Fibroblast of mammary gland (primary cell): ENCODE results near the gene GPR176.

Experiments
- DNase-seq: peaks from one replicate; pipeline ENCODE4 v3.0.0-alpha.2; 2010; ENCODE audit warnings: low read depth
- H3K4me3 ChIP-seq: 2 replicates; pipeline ENCODE4 v1.5.1; 2011; ENCODE audit warnings: low read depth, mild to moderate bottlenecking, low read length, moderate library complexity; ENCODE audit not compliant: control insufficient read depth
- CTCF ChIP-seq: conservative IDR thresholded peaks from 2 replicates; pipeline ENCODE4 v1.5.1; 2011; ENCODE audit warnings: low read depth, low read length, inconsistent platforms; ENCODE audit not compliant: control insufficient read depth, insufficient read depth

The GPR176 gene

DNA sequence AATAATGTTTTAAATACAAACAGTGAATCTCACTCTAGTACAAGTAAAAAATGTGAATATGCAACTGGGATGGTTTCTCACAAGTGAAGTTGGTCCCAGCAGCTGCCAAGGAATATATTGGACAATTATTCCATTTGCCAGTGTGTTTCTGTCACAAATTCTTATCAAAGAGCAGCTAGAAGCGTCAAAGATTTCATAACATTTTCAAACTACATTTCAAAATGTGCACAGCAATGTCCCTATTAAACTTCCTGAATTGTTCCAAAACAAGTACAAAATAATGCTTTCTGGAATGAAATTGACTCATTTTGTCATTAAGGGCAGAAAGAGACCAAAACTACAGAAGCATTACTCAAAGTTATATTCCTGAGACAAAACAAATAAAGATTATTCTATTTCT lies 38.3 kb downstream of the GPR176 start:
- TF ChIP-seq CTCF = no peak
- no peak overlapping the region for H3K4me3 ChIP-seq
- DNase-seq = no peak

DNA sequence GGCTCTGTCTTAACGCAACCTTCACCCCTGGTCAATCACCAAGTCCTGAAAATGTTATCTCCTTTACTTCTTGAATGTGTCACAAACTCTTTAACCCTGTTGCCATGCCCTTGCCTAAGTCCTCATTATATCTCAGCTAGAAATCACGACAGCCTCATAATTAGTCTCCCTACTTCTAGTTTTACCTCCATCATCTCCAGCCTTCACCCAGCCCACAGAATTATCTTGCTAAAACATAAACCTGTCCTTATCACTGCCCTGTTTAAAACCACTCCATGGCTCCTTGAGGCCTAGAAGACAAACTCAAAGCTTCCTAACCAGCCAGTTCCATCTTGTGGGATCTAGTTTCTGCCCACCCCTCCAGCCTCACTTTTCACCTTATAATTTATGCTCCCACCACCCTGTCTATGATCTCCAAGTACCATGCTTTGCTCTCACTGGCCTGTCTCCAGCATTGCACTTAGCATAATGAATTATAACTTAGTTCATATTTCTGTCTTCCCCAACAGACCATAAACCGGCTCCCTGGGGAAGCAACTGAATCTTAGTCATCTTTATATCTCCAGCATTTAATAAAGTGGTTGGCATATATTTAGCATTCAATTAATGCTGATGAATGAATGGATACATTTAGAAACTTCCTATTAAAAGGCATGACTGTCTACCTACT lies 39.2 kb downstream of the GPR176 start:
- DNase-seq = peak; percentile 28

DNA sequence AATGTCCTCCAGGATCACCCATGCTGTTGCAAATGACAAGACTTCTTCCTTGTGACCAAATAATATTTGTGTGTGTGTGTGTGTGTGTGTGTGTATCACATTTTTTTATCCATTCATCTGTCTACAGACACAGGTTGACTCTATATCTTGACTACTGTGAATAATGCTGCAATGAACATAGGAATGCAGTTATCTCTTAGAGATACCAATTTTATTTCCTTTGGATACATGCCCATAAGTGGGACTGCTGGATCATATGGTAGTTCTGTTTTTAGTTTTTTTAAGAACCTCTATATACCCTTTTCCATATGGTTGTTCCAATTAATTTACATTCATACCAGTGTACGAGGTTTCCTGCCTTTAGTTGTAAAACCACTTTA lies 41.7 kb downstream of the GPR176 start:
- H3K4me3 ChIP-seq = no peak overlapping the region
- no peak for DNase-seq
- TF ChIP-seq CTCF = no peak

More for the DNA sequence above, 39.2 kb downstream of the GPR176 start:
- H3K4me3 ChIP-seq = no peak overlapping the region
- TF ChIP-seq CTCF = no peak

- H3K4me3 ChIP-seq = no peak overlapping the region
- peak; percentile 69 for DNase-seq
- peak; percentile 84 for TF ChIP-seq CTCF
These were observed 45.0 kb downstream of the GPR176 start for GRCh38 chr15:39874890-39875549.

- DNase-seq = no peak
- TF ChIP-seq CTCF = no peak
- no peak overlapping the region for H3K4me3 ChIP-seq
These were observed 46.1 kb downstream of the GPR176 start for GRCh38 chr15:39873978-39874377.

DNA sequence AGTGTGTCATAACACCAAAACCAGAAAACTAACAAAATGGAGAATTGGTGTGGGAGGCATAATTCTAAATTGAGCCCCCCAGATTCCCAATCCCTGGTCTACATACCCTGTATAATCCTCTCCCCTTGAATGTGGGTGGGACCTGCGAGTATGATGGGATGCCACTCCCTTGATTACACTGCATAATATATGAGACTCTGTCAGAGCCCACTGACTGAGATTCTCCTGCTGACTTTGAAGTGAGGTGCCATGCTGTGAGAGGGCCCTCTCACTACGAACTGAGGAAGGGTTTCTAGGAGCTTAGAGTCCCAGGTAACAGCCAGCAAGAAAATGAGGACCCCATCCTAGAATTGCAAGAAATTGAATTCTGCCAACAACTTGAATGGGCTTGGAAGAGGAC lies 49.5 kb downstream of the GPR176 start:
- no peak for TF ChIP-seq CTCF
- H3K4me3 ChIP-seq = no peak overlapping the region
- DNase-seq = no peak
